NCI-H2227 (cell line): Measurements from ENCODE around the gene AJM1.
"Not testable (repeated sequence)": the region's sequence is repeated elsewhere in the genome, so short reads cannot be mapped to it uniquely, and the experiment has no call there.

Source experiments
- DNase-seq: peaks from one replicate; lab custom pipeline; 2025; ENCODE audit not compliant: unreplicated experiment; lab: John Stamatoyannopoulos, UW

AJM1 gene

DNA sequence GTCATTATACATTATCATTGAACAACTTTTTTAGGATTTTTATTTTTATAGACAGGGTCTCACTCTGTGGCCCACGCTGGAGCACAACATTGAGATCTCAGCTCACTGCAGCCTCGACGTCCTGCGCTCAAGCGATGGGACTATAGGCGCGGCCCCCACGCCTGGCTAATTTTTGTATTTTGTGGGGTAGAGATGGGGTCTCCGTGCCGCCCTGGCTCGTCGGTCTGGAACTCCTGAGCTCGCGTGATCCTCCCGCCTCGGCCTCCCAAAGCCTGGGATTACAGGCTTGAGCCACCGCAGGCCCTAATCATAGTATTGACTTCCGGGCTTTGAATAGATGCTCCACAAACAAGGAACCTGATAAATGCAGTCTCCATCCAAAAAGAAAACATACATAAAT, 25.2 kb downstream of the AJM1 start:
- DNase-seq = no peak

DNA sequence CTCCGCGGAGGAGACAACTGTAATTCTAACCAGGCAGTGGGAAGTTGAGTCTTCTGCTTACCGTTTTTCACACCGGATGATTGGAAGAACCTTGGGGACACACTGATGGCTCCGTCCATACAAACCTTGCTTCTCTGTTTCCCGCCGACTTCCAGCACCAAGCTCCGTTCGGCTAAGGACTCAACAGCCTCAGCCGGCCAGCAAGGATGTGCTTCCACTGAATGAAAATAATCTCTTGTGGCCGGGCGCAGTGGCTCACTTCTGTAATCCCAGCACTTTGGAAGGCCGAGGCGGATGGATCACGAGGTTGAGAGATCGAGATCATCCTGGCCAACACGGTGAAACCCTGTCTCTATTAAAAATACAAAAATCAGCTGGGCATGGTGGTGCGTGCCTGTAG, 25.6 kb downstream of the AJM1 start:
- no peak for DNase-seq

DNA sequence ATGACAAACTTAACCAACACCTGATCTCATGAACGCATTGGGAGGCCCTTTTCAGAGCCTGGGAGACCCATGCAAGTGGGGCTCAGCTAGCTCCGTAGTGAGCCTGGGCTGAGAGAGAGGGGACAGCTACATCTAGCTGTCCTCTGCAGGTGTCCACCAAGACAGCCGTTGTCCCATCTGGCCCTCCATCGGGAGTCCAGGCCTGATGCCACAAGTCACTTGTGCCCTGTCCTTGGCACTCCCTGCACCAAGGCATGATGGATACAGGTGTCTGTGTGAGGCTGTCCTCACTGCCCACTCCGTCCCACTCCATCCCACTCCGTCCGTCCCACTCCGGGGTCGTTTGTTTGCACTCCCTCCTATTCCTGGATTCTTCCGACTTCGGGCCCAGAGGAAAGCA, 26.4 kb downstream of the AJM1 start:
- no peak for DNase-seq

DNA sequence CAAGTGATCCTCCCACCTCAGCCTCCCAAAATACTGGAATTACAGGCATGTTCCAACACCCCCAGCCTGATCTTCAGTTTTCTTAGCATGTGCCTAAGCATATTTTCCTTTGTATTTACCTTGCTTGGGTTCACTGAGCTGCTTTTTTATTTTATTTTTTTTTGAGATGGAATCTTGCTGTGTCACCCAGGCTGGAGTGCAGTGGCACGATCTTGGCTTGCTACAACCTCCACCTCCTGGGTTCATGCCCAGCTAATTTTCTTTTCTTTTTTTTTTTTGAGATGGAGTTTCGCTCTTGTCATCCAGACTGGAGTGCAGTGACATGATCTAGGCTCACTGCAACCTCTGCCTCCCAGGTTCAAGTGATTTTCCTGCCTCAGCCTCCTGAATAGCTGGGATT, 27.3 kb downstream of the AJM1 start:
- DNase-seq = not testable (repeated sequence)

DNA sequence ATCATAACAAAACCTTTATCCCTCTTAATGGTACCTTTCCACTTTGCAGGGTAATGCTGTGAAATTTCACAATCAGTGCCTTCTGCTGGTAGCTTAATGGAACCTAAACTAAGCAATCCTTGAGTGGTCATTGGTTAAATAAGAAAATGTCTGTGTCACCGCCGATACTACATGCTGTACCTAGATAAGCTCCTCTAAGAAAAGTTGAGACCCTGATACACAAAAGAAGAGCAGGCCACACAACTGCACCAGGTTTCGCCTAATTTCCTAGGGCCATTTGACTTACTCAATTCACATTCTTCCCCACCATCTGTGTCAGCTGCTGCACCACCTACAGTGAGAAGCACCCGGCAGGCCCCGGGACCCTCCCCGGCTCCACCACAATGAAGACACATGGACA, 32.9 kb downstream of the AJM1 start:
- no peak for DNase-seq

DNA sequence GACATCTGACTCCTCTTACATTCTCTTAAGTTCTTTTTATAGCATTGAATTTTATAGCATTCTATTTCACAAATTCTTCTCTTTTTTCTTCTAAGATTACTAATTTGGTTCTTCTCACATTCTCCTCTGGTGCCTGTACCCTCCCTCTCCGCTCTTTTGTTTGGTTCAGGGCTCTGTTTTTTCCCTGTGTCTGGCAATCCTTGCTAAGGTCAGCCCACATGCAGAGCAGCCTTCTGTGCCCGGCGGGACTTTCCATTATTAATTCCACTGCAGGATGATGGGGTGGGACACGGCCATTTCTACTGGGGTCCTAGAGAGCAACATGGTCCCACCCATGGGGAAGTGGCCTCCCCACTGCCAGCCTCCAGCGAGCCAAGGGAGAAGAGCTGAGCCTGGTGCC, 34.2 kb downstream of the AJM1 start:
- no peak for DNase-seq

DNA sequence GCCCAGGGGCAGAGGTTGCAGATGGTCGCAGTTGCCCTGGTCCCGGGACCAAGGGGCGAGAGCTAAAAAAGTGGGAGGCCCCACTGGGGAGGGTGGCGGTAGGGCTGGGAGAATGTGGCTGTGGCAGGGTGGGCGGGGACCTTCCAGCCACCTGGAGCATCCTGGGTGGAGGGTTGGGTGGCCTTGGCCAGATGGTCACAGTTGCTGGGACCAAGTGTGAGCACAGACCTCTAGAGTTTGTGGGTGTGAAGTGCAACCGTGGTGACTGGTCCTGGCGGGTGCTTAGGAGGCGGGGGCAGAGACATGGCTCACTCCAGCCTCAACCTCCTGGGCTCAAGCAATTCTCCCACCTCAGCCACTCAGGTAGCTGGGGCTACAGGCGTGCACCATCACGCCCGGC, 38.4 kb downstream of the AJM1 start:
- no peak for DNase-seq

DNA sequence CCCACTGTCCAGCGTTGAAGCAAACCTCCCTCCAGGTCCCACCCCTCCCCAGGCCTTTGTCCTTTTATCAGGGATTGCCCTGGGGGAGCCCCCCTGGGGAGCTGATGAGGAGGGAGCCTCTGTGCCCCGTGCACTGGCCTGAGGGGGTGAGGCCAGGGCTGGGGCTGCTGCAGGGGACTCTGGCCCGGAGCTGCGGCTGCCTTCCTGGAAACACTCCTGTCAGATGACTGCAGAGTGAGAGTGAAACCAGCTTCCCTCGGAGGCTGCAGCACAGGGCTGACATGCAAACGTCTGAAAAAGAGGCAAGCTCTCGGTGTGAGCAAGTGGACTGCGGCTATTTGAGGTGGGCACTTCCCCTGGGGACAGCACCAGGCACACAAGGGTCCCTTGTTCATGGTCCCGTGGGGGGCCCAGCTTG, 39.4 kb downstream of the AJM1 start:
- no peak for DNase-seq

DNA sequence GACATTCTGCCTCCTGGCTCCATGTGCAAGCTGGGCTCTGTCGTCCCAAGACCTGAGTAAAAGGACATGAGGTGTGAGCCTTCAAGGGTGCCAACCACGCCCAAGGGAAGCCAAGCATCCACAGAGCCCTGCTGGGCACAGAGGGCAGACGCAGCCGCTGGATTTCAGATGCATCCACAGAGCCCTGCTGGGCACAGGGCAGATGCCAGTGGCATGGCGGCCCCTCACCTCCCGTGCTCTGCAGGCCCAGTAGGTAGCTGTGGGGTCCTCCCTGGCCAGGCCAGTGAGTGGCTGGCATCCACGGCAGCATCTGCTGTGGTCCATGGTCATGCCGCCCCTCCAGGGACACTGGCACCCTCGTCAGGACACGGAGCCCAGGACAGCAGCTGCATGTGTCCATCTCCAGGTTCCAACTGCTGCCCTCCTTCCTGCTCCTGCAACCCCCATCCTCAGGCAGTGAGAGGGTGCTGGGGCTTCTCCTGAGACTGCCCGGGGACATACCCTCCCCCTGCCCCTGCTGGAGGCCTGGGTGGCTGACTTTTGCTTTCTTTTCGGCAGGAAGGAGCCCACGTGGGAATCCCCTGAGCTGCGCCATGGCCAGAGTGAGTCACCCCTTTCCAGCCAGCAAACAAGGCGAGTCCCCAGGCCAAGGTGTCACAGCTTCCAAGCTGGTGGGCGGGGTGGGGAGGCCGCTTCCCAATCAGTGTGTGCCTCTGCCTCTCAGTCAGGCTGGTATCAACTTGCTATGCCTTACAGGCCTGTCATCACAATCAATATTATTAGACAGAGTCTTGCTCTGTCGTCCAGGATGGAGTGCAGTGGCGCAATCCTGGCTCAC, 40.0 kb downstream of the AJM1 start:
- no peak for DNase-seq

DNA sequence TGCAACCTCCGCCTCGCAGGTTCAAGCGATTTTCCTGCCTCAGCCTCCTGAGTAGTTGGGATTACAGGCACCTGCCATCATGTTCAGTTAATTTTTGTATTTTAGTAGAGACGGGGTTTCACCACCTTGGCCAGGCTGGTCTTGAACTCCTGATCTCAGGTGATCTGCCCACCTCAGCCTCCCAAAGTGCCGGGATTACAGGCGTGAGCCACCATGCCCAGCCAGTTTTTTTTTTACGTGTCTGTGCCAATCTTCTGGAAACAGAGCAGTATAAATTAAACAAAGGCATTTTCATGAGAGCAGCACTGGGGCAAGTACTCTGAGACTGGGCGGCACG, 40.6 kb downstream of the AJM1 start:
- not testable (repeated sequence) for DNase-seq

DNA sequence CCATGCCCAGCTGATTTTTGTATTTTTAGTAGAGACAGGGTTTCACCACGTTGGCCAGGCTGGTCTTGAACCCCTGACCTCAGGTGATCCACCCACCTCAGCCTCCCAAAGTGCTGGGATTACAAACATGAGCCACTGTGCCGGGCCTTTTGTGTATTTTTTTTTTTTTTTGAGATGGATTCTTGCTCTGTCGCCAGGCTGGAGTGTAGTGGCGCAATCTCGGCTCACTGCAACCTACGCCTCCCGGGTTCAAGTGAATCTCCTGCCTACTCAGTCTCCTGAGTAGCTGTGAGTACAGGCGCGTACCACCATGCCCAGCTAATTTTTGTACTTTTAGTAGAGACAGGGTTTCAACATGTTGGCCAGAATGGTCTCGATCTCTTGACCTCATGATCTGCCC, 41.4 kb downstream of the AJM1 start:
- DNase-seq = not testable (repeated sequence)

DNA sequence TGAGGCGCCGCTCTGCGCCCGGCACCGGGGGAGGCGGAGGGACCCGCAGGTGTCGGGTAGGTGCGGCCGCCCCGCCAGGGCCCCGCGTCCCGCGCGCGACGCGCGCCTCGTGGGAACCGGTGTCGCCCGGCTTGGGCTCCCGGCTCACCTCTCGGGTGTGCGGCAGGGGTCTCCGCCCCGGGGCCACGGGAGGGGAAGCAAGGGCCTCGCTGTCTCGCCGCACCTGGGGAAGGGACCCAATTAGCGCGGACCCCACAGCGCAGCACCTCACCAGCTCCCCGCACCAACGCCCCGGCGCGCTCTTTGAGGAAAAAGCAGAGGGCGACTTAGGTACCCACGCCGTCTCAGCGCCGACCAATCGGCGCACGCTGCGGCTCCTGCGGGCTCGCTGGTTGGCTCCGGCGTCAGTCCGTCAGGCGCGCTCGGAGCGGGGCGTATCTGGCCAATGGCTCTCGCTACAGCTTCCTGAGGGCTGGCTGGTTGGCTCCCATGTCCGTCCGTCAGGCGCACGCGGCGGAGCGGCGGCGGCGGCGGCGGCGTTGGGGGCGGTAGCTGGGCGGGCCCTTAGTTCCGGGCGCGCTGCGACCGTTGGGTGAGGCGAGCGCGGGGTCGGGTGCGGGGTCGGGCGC, 43.8 kb downstream of the AJM1 start, which contains the start of gene TRAF2:
TRAF2 (plus strand) TSS at position 567 of the 629 bp plus-strand sequence. CDS start 12,225 bp downstream, outside the sequence.
- peak; percentile 98 for DNase-seq

DNA sequence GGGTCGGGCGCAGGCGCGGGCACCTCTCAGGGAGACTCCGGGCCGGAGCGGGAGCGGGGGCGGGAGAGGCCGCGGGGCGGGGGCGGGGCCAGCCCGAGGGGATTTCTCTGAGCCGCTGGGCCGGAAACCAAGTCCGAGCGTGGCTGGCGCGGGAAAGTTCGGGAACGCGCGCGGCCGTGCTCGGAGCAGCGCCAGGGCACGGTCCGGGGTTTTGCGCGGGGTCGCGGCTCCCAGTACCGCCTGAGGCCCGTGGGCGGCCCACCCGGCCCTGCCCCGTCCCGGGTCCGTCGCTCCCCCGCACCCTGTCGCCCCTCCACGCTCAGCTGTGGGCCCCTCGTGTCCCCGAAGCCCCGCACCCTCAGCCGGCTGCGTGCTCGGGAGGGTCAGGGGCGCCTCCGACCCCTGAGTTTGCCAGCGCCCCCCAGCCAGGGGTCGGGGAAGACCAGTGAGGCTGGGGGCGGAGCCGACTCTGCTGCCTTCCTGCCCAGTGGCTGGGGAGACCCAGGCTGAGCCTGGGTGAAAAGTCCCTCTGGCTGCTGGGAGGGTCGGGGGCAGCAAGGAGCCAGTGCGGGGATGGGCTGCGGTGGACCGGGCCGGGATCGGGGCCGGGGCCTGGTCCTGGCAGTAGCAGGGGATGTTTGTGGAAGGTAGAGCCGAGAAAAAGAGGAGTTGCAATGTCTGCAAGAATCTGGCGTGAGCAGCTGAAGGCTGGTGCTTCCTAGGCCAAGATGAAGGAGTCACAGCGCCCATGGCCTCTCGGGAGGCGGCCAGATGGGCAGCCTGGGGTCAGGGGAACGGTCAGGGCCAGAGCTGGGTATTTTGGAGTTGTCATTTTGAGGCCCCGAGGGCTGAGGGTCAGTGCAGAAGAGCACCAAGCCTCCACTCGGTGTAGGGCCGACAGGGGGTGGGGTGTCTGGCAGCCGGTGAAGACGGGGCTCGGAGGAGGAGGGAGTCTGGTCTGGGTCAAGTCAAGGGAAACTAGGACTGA, 44.6 kb downstream of the AJM1 start:
- DNase-seq = no peak

DNA sequence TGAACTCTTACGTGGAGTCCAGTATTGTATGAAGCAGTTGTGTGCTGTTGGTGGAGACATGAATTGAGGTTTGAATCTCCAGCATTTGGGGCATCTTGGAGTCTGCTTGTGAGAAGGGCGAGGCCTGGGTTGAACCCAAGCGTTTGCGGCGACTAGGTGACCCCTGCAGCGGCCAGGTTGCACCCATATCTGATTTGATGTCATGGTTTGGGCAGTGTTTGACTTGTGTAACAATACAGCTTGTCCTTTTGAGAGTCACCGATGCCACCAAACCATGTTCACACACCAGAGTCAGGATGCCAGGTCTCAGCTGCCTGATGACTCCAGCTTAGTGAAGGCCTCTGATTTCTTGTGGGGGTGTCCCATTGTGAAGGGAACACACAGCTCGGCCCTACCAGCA, 46.2 kb downstream of the AJM1 start:
- DNase-seq = no peak

DNA sequence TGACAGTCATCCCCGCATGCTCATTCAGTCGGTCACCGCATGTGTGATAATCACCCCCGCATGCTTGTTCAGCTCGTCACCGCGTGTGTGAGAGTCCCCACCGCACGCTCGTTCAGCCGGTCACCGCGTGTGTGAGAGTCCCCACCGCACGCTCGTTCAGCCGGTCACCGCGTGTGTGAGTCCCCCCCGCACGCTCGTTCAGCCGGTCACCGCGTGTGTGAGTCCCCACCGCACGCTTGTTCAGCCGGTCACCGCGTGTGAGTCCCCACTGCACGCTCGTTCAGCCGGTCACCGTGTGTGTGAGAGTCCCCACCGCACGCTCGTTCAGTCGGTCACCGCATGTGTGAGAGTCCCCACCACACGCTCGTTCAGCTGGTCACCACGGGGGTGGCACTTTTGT, 47.6 kb downstream of the AJM1 start:
- DNase-seq = no peak

DNA sequence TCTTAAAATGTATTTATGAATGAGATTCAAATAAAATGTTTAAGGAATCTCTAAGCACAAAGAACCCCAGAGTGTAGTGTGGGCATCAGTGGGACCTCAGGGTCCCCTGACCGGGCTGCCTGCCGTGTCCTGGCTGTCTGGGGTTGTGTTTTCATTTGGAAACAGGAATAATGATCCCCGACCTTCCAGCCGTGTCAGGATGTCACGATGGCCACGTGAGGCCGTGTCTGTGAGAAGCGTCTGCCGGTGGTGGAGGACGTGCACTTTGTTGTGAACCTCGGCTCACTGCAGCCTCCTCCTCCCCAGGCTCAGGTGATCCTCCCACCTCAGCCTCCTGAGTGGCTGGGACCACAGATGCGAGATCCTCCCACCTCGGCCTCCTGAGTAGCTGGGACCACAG, 48.4 kb downstream of the AJM1 start:
- DNase-seq = no peak
